PC-3 (cell line): Measurements from ENCODE around the gene ADTRP. TPM values are rescaled to one million over a fixed set of nuclear protein-coding genes. Genes with fewer than 3 reads are reported as not detected.

Source experiments
- ATAC-seq: fragments of 200-7000 bp; cut with Tn5 transposase; 2 replicates; pipeline ENCODE4 v1.9.1; 2020; ENCODE audit warnings: mild to moderate bottlenecking, moderate library complexity
- BruUV-seq: library from RNA; stranded (reverse); fragments of 400-500 nt; replicated peaks from 2 replicates; lab custom pipeline; 2021; lab: Mats Ljungman, UMichigan
- CTCF ChIA-PET: fragments of 300-600 bp; sonication (Branson Sonifier 250); formaldehyde crosslinking; loops from one replicate; lab custom pipeline; 2022; ENCODE audit warnings: antibody characterized with exemption; lab: Charles Lee
- POLR2A ChIA-PET: fragments of 300-600 bp; sonication (Branson Sonifier 250); formaldehyde crosslinking; loops from one replicate; lab custom pipeline; 2022; ENCODE audit warnings: antibody characterized with exemption; ENCODE audit not compliant: unreplicated experiment; lab: Charles Lee
- DNase-seq: peaks from one replicate; pipeline ENCODE4 v3.0.0-alpha.2; 2015
- H2AFZ ChIP-seq: fragments of 300-600 bp; sonication (generic); 2 replicates; pipeline ENCODE4 v1.6.0; 2016; ENCODE audit warnings: antibody characterized with exemption, low read length
- H3F3A ChIP-seq: fragments of 300-600 bp; sonication (generic); one replicate; pipeline ENCODE4 v1.6.0; 2017; ENCODE audit warnings: antibody characterized with exemption, low read length, control low read depth, mild to moderate bottlenecking; ENCODE audit not compliant: unreplicated experiment
- H3K27ac ChIP-seq: fragments of 300-600 bp; sonication (generic); 2 replicates; pipeline ENCODE4 v1.5.1; 2016; ENCODE audit warnings: mild to moderate bottlenecking, low read length
- H3K27me3 ChIP-seq: fragments of 300-600 bp; sonication (generic); 2 replicates; pipeline ENCODE4 v1.6.1; 2016; ENCODE audit warnings: low read length, mixed read lengths
- H3K36me3 ChIP-seq: fragments of 300-600 bp; sonication (generic); 2 replicates; pipeline ENCODE4 v1.6.1; 2016; ENCODE audit warnings: low read depth, mixed run types, low read length, mixed read lengths
- H3K4me1 ChIP-seq: fragments of 300-600 bp; sonication (generic); 2 replicates; pipeline ENCODE4 v1.5.1; 2016; ENCODE audit warnings: low read length; ENCODE audit not compliant: insufficient read depth
- H3K4me2 ChIP-seq: fragments of 300-600 bp; sonication (generic); 2 replicates; pipeline ENCODE4 v1.6.0; 2016; ENCODE audit warnings: low read length
- H3K4me3 ChIP-seq: fragments of 300-600 bp; sonication (generic); 2 replicates; pipeline ENCODE4 v1.5.1; 2016; ENCODE audit warnings: mild to moderate bottlenecking, low read length, mixed read lengths
- H3K79me2 ChIP-seq: fragments of 300-600 bp; sonication (generic); 2 replicates; pipeline ENCODE4 v1.6.1; 2017; ENCODE audit warnings: low read length, mixed read lengths
- H3K9ac ChIP-seq: fragments of 300-600 bp; sonication (generic); 2 replicates; pipeline ENCODE4 v1.6.0; 2016; ENCODE audit warnings: mild to moderate bottlenecking, low read length
- H3K9me2 ChIP-seq: fragments of 300-600 bp; sonication (generic); replicated peaks from 2 replicates; pipeline ENCODE4 v1.6.1; 2016; ENCODE audit warnings: mixed run types, low read length, mixed read lengths
- H3K9me3 ChIP-seq: fragments of 300-600 bp; sonication (generic); 2 replicates; pipeline ENCODE4 v1.6.1; 2016; ENCODE audit warnings: low read length, mixed read lengths
- H4K20me1 ChIP-seq: fragments of 300-600 bp; sonication (generic); 2 replicates; pipeline ENCODE4 v1.6.1; 2016; ENCODE audit warnings: low read length, mixed read lengths
- EZH2 ChIP-seq: fragments of 300-600 bp; sonication (generic); IDR thresholded peaks from one replicate; pipeline ENCODE4 v1.6.1; 2017; ENCODE audit warnings: antibody characterized with exemption, mild to moderate bottlenecking, low read length; ENCODE audit not compliant: unreplicated experiment
- EZH2phosphoT487 ChIP-seq: fragments of 300-600 bp; sonication (generic); IDR thresholded peaks from 2 replicates; pipeline ENCODE4 v1.6.1; 2018; ENCODE audit warnings: mild to moderate bottlenecking, antibody characterized with exemption, low read length, borderline replicate concordance
- intact Hi-C: fragments of 100-400 bp; cut with micrococcal nuclease; formaldehyde crosslinking; loops from 2 replicates; pipeline ENCODE4 v1.9.0; 2023
- total RNA-seq: library from RNA; depleted of rRNA; stranded (reverse); fragments of >200 nt; gene quantifications from 2 replicates; pipeline ENCODE4 v1.2.3, GENCODE V29; 2014
- TF ChIP-seq, protein P1 (sequence below): fragments of 300-600 bp; sonication (generic); conservative IDR thresholded peaks from 2 replicates; pipeline ENCODE4 v1.5.1; 2017; ENCODE audit warnings: antibody characterized with exemption, low read depth, mild to moderate bottlenecking, low read length

The ADTRP gene
- total RNA-seq, 1 experiment from 2014 or later = not detected

- Histone ChIP-seq H4K20me1 (no peaks in the 10 kb centered on the region), H3K79me2 (no peaks in the 10 kb centered on the region), H3K36me3 (no peaks in the 10 kb centered on the region), H3K4me2 (no peak overlapping the region), H3F3A (no peaks in the 10 kb centered on the region), H3K27ac (no peak overlapping the region), H3K9ac (no peak overlapping the region), H2AFZ (no peak overlapping the region), H3K27me3 (no peaks in the 10 kb centered on the region), H3K4me1 (0 out of 2 replicates have a peak, but pooled peaks cover 5% of the 10 kb centered on the region), H3K9me3 (no peaks in the 10 kb centered on the region), H3K9me2 (no peaks in the 10 kb centered on the region), H3K4me3 (no peak overlapping the region)
- no TSS peak for BruUV-seq
- intact Hi-C loops = no loop called here
- CTCF ChIA-PET = no interaction called here
- POLR2A ChIA-PET = no interaction called here
- DNase-seq = no peak
- ATAC-seq = no peak
- TF ChIP-seq EZH2phosphoT487 = no peak
- TF ChIP-seq, protein P1, sequence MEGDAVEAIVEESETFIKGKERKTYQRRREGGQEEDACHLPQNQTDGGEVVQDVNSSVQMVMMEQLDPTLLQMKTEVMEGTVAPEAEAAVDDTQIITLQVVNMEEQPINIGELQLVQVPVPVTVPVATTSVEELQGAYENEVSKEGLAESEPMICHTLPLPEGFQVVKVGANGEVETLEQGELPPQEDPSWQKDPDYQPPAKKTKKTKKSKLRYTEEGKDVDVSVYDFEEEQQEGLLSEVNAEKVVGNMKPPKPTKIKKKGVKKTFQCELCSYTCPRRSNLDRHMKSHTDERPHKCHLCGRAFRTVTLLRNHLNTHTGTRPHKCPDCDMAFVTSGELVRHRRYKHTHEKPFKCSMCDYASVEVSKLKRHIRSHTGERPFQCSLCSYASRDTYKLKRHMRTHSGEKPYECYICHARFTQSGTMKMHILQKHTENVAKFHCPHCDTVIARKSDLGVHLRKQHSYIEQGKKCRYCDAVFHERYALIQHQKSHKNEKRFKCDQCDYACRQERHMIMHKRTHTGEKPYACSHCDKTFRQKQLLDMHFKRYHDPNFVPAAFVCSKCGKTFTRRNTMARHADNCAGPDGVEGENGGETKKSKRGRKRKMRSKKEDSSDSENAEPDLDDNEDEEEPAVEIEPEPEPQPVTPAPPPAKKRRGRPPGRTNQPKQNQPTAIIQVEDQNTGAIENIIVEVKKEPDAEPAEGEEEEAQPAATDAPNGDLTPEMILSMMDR = no peak
- no peak for TF ChIP-seq EZH2
These were observed 108.9 kb downstream of the ADTRP start for GRCh38 chr6:11669696-11670095.

DNA sequence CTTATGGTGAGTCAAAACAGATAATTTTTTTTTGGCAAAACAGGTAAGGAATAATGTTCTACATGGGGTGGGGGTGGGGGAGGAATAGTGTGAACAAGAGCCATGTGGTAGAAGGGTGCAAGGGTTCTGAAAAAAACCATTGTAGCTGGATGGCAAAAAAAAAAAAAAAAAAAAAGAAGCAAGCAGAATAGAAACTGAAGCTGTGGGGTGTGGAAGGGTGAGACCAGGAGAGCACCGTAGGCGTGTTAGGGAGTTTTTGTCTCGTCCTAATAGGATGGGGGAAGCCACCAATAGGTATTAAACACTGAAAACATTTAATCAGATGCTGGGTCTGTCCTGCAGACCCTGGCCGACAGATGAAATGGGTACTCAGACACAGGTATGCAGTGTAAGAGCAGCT, 110.1 kb downstream of the ADTRP start:
- ChIA-PET CTCF (no interaction called here), POLR2A (no interaction called here)
- H3F3A ChIP-seq = no peaks in the 10 kb centered on the region
- H3K9ac ChIP-seq = no peak overlapping the region
- ATAC-seq (no peak), DNase-seq (no peak)
- no peaks in the 10 kb centered on the region for H3K27me3 ChIP-seq
- no peaks in the 10 kb centered on the region for H4K20me1 ChIP-seq
- intact Hi-C loops = no loop called here
- no peaks in the 10 kb centered on the region for H3K9me3 ChIP-seq
- no peak overlapping the region for H3K4me3 ChIP-seq
- TF ChIP-seq EZH2 = no peak
- BruUV-seq = no TSS peak
- H3K79me2 ChIP-seq = no peaks in the 10 kb centered on the region
- no peaks in the 10 kb centered on the region for H3K9me2 ChIP-seq
- no peaks in the 10 kb centered on the region for H3K36me3 ChIP-seq
- H3K27ac ChIP-seq = no peak overlapping the region
- H3K4me2 ChIP-seq = no peak overlapping the region
- H2AFZ ChIP-seq = no peak overlapping the region
- 0 out of 2 replicates have a peak, but pooled peaks cover 5% of the 10 kb centered on the region for H3K4me1 ChIP-seq

GRCh38 chr6:11667876-11668275, 110.7 kb downstream of the ADTRP start:
- Histone ChIP-seq H4K20me1 (no peaks in the 10 kb centered on the region), H3K27me3 (no peaks in the 10 kb centered on the region), H3K27ac (no peak overlapping the region), H3K36me3 (no peaks in the 10 kb centered on the region), H3K4me3 (no peak overlapping the region), H3K9me2 (no peaks in the 10 kb centered on the region), H3K4me2 (no peak overlapping the region), H3K9me3 (no peaks in the 10 kb centered on the region), H3F3A (no peaks in the 10 kb centered on the region), H3K79me2 (no peaks in the 10 kb centered on the region), H2AFZ (no peak overlapping the region), H3K9ac (no peak overlapping the region), H3K4me1 (0 out of 2 replicates have a peak, but pooled peaks cover 5% of the 10 kb centered on the region)
- BruUV-seq = no TSS peak
- intact Hi-C loops = no loop called here
- ChIA-PET POLR2A (no interaction called here), CTCF (no interaction called here)
- no peak for TF ChIP-seq EZH2
- TF ChIP-seq, protein P1 = no peak
- TF ChIP-seq EZH2phosphoT487 = no peak
- ATAC-seq (no peak), DNase-seq (peak; percentile 52)
